Measurements from ENCODE around the gene CFAP410.

DNA sequence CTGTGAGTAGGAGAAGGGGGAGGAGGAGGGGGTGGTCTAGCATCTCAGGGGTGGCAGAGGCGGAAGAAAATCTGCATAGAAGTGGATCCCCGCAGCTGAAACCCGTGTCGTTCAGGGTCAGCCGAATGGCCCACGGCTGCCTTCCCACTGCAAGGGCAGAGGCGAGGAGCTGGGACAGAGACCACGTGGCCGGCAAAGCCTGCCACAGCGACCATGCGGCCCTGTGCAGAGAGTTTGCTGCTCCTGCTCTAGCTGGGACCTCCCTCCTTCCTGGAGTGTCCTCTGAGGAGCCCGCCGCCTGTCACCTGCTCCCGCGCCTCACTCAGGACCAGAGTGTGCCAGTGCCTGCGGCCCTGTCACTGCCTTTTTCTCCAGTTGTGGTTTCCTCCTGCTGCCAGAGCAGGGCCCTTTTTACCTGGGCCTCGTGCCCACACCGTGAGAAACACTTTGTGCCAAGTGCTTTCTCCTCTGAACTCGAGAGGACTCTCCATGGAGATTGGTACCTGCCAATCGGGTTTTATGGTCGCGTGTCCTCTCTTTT lies 8.8 kb upstream of the CFAP410 start:
- TF ChIP-seq EP300 (IDR thresholded peaks at IDR 0.05), result no peak
- TF ChIP-seq POLR2A (IDR thresholded peaks at IDR 0.05), result no peak

All from upper lobe of left lung (tissue), 4 donors.